Activated naive CD4-positive, alpha-beta T cell treated with Interleukin-2 at 50 U/mL for 16 hours (primary cell): Measurements from ENCODE around the gene ME3.

Source experiments
- DNase-seq: peaks from one replicate; pipeline ENCODE4 v3.0.0-alpha.2; 2020

The ME3 gene

GRCh38 chr11:86617502-86617901 lies 54.9 kb downstream of the ME3 start:
- DNase-seq, result no peak

- no peak for DNase-seq
These were observed 56.9 kb downstream of the ME3 start for GRCh38 chr11:86615487-86615886.

GRCh38 chr11:86610559-86611341 lies 61.7 kb downstream of the ME3 start:
- DNase-seq, result no peak

- DNase-seq, result peak; percentile 38
These were observed 64.1 kb downstream of the ME3 start for GRCh38 chr11:86608251-86608799.

GRCh38 chr11:86606836-86607481 lies 65.5 kb downstream of the ME3 start:
- no peak for DNase-seq

- no peak for DNase-seq
These were observed 66.1 kb downstream of the ME3 start for GRCh38 chr11:86606270-86606835.

GRCh38 chr11:86596861-86597586 lies 75.4 kb downstream of the ME3 start:
- DNase-seq, result no peak

- no peak for DNase-seq
These were observed 76.5 kb downstream of the ME3 start for GRCh38 chr11:86595955-86596354.

- no peak for DNase-seq
These were observed 77.0 kb downstream of the ME3 start for GRCh38 chr11:86595451-86595850.

GRCh38 chr11:86594746-86595145 lies 77.7 kb downstream of the ME3 start:
- DNase-seq, result no peak

GRCh38 chr11:86593833-86594232 lies 78.6 kb downstream of the ME3 start:
- DNase-seq, result no peak

- DNase-seq, result peak; percentile 78
These were observed 79.6 kb downstream of the ME3 start for GRCh38 chr11:86592659-86593451.

GRCh38 chr11:86592047-86592591 lies 80.3 kb downstream of the ME3 start:
- no peak for DNase-seq

- no peak for DNase-seq
These were observed 80.8 kb downstream of the ME3 start for GRCh38 chr11:86591631-86592030.

GRCh38 chr11:86589856-86590589 lies 82.4 kb downstream of the ME3 start:
- no peak for DNase-seq

- DNase-seq, result no peak
These were observed 83.2 kb downstream of the ME3 start for GRCh38 chr11:86589204-86589603.

GRCh38 chr11:86588566-86589090 lies 83.8 kb downstream of the ME3 start:
- no peak for DNase-seq

- no peak for DNase-seq
These were observed 84.9 kb downstream of the ME3 start for GRCh38 chr11:86587264-86588193.

- DNase-seq, result no peak
These were observed 86.1 kb downstream of the ME3 start for GRCh38 chr11:86586307-86586706.

GRCh38 chr11:86582898-86583297 lies 89.5 kb downstream of the ME3 start:
- no peak for DNase-seq
